Head of caudate nucleus (tissue), 42 donors: ENCODE data around the gene USF3.

Experiments
- DNase-seq, 42 donors: peaks; one replicate each; pipeline versions ENCODE4 v3.0.0 to v3.0.0-alpha.2; 2020 to 2021; ENCODE audit warnings: mixed read lengths in 7 of 42
- intact Hi-C: fragments of 100-400 bp; cut with DNase I; formaldehyde crosslinking; loops from one replicate; pipeline ENCODE4 v1.15.0; 2022

USF3 gene, protein sequence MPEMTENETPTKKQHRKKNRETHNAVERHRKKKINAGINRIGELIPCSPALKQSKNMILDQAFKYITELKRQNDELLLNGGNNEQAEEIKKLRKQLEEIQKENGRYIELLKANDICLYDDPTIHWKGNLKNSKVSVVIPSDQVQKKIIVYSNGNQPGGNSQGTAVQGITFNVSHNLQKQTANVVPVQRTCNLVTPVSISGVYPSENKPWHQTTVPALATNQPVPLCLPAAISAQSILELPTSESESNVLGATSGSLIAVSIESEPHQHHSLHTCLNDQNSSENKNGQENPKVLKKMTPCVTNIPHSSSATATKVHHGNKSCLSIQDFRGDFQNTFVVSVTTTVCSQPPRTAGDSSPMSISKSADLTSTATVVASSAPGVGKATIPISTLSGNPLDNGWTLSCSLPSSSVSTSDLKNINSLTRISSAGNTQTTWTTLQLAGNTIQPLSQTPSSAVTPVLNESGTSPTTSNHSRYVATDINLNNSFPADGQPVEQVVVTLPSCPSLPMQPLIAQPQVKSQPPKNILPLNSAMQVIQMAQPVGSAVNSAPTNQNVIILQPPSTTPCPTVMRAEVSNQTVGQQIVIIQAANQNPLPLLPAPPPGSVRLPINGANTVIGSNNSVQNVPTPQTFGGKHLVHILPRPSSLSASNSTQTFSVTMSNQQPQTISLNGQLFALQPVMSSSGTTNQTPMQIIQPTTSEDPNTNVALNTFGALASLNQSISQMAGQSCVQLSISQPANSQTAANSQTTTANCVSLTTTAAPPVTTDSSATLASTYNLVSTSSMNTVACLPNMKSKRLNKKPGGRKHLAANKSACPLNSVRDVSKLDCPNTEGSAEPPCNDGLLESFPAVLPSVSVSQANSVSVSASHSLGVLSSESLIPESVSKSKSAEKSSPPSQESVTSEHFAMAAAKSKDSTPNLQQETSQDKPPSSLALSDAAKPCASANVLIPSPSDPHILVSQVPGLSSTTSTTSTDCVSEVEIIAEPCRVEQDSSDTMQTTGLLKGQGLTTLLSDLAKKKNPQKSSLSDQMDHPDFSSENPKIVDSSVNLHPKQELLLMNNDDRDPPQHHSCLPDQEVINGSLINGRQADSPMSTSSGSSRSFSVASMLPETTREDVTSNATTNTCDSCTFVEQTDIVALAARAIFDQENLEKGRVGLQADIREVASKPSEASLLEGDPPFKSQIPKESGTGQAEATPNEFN (N-terminal part only)

GRCh38 chr3:113695786-113696645 is at the start of gene USF3:
Gene USF3, minus strand, starts transcription at chr3:113696642. Its CDS starts 21,764 bp downstream, at chr3:113674878.
- intact Hi-C loops: loop anchor here (2.0 kb wide), 1 partner anchor 51 kb away; the partner anchor contains the start of genes ATP6V1A and NAA50
- DNase-seq: peak; percentile 26 to 91 (median 79)

- intact Hi-C loops: loop anchor here (2.0 kb wide), 1 partner anchor 49 kb away; the partner anchor contains the start of gene USF3
Measured at GRCh38 chr3:113745756-113746547, 49.5 kb upstream of the USF3 start, which contains the start of gene NAA50. Gene NAA50, minus strand, starts transcription at chr3:113746249. Its CDS starts 300 bp downstream, at chr3:113745949.

GRCh38 chr3:113744941-113745755 is 48.7 kb upstream of the USF3 start:
- intact Hi-C loops: loop anchor here (5.0 kb wide), 1 partner anchor 312 kb away; the partner anchor contains the start of genes CCDC191 and QTRT2
- DNase-seq: peak; percentile 31 to 90 (median 66)

More at GRCh38 chr3:113745756-113746547, 49.5 kb upstream of the USF3 start, which contains the start of gene NAA50:
- peak; percentile 79 to 96 (median 91) for DNase-seq

DNA sequence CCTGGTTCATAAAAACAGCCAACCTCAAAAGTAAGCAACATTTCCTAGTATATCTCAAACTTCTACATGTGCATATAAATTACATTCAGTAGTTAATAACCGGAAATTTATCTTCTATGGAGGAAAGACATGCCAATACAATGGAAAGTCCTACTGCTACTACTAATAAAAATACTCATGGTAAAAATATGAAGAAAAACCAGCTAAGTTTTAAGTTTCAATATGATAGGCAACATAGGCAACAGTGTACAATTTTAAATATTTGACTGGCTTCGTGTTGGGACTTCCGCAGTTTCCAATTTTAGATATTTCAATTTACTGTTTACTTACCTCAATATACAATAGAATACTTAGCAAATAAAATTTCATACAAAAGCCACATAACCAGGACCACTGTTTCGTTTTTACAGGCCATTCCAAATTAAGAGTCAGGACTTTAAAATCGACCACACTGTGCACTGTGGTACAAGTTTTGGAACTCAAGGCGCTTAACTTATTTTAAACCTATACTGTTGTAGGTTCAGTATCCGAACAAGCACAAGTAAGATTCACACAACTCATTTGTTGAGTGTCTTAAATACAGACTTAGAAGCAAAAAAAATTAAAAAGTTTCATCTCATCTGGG is 46.7 kb upstream of the USF3 start:
- no peak for DNase-seq
- intact Hi-C loops: loop anchor here (5.0 kb wide), 1 partner anchor 314 kb away; the partner anchor contains the start of genes CCDC191 and QTRT2

DNA sequence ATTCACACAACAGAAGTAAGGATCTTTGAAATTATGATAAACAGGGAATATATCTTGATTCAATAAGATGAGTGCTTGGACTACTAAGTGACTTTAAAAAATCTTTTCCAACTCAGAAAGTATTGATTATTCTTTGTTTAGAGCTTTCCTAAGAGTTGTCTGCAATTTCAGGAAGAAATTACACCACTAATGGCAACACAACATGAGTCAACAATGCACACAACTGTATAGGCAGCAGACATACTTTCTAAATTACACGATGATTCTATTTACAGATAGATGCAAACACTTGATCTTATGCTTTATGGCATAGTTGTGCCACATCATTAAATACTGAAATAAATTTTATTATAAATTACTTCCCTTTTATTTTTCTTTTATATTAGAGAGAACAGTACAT is 45.2 kb upstream of the USF3 start:
- intact Hi-C loops: loop anchor here (5.0 kb wide), 1 partner anchor 316 kb away; the partner anchor contains the start of genes CCDC191 and QTRT2

GRCh38 chr3:113741086-113741485 is 44.6 kb upstream of the USF3 start:
- intact Hi-C loops: loop anchor here (5.0 kb wide), 1 partner anchor 316 kb away; the partner anchor contains the start of genes CCDC191 and QTRT2

More for the DNA sequence above, 45.2 kb upstream of the USF3 start:
- DNase-seq: no peak

DNA sequence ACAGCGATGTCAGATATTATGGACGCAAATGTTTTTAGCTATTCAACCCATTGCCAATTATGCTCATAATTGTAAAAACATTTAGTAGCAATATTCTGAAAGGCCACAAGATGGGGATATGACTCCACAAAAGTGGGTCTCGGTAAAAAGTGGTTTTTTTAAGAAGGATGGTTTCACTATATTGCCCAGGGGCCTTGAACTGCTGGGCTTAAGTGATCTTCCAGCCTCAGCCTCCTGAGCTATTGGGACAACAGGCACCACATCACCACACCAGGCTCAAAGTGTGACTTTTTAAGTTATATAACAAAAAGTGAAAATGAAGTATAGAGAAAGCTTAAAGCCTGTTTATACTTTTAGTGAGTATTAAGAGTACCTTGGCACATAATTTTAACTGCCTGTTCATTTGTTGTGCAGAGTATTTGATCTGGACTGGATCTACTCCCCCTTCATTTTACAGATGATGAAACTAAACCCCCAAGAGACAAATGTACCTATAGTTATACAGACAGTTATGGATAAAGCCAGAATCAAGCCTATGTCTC is 40.2 kb upstream of the USF3 start:
- intact Hi-C loops: no loop called here
- peak in 2 of 42 donors; percentile 7 to 56 for DNase-seq

More at GRCh38 chr3:113741086-113741485, 44.6 kb upstream of the USF3 start:
- DNase-seq: no peak

- intact Hi-C loops: no loop called here
- DNase-seq: no peak
Measured at GRCh38 chr3:113731694-113732093, 35.3 kb upstream of the USF3 start.

DNA sequence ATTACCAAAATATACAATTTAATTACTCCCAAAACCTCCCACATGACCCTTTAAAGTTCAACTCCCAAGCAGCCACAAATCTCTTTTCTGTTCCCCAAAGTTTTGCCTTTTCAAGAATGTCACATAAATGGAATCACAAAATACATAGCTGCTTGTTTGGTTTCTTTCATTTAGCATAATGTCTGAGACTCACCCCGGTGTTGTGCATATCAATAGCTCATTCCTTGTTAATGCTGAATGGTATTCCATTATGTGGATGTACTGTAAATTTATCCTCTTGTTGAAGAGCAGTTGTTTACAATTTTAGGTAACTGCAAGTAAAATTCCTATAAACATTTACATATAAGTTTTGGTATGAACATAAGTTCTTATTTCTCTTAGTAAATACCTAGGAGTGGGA is 34.1 kb upstream of the USF3 start:
- intact Hi-C loops: no loop called here
- no peak for DNase-seq

- intact Hi-C loops: no loop called here
- DNase-seq: no peak
Measured at GRCh38 chr3:113728661-113729060, 32.2 kb upstream of the USF3 start.

GRCh38 chr3:113721636-113722035 is 25.2 kb upstream of the USF3 start:
- DNase-seq: no peak
- intact Hi-C loops: no loop called here

DNA sequence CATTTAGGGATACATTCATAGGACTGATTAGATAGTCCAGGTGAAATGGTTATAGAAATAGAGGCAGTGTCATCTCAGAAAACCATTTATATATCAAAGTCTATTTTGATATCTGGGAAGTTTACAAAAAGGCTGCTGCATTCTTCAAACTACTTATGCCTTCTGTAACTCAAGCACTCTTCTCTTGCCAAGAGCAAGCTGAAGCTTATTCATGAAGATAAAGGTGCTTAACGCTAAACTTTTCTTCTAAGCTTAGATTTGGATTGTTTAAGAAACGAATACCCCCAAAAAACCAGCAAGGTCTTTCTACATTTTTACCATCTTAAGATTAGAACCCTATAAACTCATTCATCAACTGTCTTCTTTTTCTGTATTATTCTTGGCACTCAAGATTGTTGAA is 23.3 kb upstream of the USF3 start:
- DNase-seq: no peak

GRCh38 chr3:113719294-113719693 is 22.9 kb upstream of the USF3 start:
- DNase-seq: no peak
- intact Hi-C loops: no loop called here

More for the DNA sequence above, 23.3 kb upstream of the USF3 start:
- intact Hi-C loops: no loop called here

DNA sequence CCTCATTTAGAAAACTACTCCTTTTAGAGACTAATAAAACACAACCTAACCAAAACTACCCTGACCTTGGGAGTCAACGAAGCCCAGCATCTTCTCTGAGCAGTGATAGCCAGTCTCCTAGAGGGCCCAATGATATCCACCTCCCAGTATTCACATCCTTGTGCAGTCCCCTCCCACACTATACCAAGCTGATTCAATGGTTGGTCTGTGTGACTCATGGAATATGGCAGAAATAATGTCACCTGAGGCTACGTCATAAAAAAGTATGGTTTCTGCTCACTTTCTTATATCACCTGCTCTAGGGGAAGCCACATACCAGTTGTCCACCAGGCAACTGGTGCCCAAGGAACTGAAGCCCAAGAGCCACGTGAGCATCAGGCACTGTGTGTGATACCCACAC is 21.4 kb upstream of the USF3 start:
- intact Hi-C loops: no loop called here
- no peak for DNase-seq

DNA sequence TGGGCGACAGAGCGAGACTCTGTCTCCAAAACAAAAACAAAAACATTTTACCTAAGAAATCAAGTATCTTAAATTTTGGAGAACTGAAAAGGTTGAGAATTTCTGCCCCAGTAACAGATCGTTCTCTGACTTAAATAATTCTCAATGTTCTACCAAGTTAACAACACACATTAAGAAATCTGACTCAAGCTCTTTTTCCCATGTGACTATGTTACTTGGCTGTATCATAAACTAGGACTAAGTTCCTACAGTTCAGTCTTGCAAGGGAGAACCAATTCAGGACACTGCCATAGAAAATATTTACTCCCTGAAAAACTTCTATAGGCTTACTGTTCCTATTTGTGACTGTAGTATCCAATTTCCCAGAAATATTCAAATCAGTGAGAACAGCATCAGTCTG is 20.9 kb upstream of the USF3 start:
- intact Hi-C loops: no loop called here
- no peak for DNase-seq
